Gastroesophageal sphincter (tissue), 4 donors: ENCODE results near the gene SOD2. TPM values are rescaled to one million over a fixed set of nuclear protein-coding genes. Genes with fewer than 3 reads are reported as not detected.
A peak's percentile ranks its signal among the peaks of the same experiment; 100 is the strongest.
"Not testable (repeated sequence)": the region's sequence is repeated elsewhere in the genome, so short reads cannot be mapped to it uniquely, and the experiment has no call there.

Experiments used
- ATAC-seq: fragments of 150-250 bp; one replicate; pipeline ENCODE4 v1.9.1; 2016; ENCODE audit warnings: mild to moderate bottlenecking, moderate library complexity
- H3K27ac ChIP-seq, 4 donors: fragments of 200-600 bp; sonication (generic) in 3 of 4; 1 replicate in 3 of 4; 2 replicates in 1 of 4; pipeline ENCODE4 v1.5.1; 2016 to 2019
- H3K27me3 ChIP-seq: fragments of 200-600 bp; sonication (generic); one replicate; pipeline ENCODE4 v1.5.1; 2019
- H3K36me3 ChIP-seq, 2 donors: fragments of 200-600 bp; sonication (generic); one replicate each; pipeline ENCODE4 v1.5.1; 2019; ENCODE audit warnings: control low read depth in 1 of 2
- H3K4me1 ChIP-seq, 3 donors: fragments of 200-600 bp; sonication (generic); 1 replicate in 2 of 3; 2 replicates in 1 of 3; pipeline ENCODE4 v1.5.1; 2016 to 2019; ENCODE audit warnings: control low read depth in 2 of 3
- H3K4me3 ChIP-seq, 2 donors: fragments of 200-600 bp; sonication (generic); one replicate each; pipeline ENCODE4 v1.5.1; 2019; ENCODE audit warnings: mild to moderate bottlenecking in 1 of 2, moderate library complexity in 1 of 2
- H3K9me3 ChIP-seq, 3 donors: fragments of 200-600 bp; sonication (generic); one replicate each; pipeline ENCODE4 v1.5.1; 2017 to 2019; ENCODE audit warnings: control low read depth in 2 of 3
- CTCF ChIP-seq, 4 experiments: fragments of 200-600 bp in 2 of 4; fragments of 450-650 bp in 2 of 4; sonication (generic) in 1 of 4; IDR thresholded peaks; one replicate each; pipeline ENCODE4 v1.5.1; 2017 to 2019; ENCODE audit warnings: antibody characterized with exemption in 4 of 4, mild to moderate bottlenecking in 2 of 4, moderate library complexity in 2 of 4
- EP300 ChIP-seq: sonication (generic); formaldehyde crosslinking; IDR thresholded peaks from one replicate; pipeline ENCODE4 v1.6.1; 2017; ENCODE audit warnings: antibody characterized with exemption, mild to moderate bottlenecking
- POLR2A ChIP-seq, 2 donors: fragments of 450-650 bp; IDR thresholded peaks; one replicate each; pipeline ENCODE4 v1.6.1; 2017; ENCODE audit warnings: antibody characterized with exemption in 2 of 2, mild to moderate bottlenecking in 2 of 2, moderate library complexity in 1 of 2
- POLR2AphosphoS5 ChIP-seq: sonication (generic); formaldehyde crosslinking; IDR thresholded peaks from one replicate; pipeline ENCODE4 v1.6.1; 2017; ENCODE audit warnings: antibody characterized with exemption
- WGBS, 2 donors: methylation state at CpG; one replicate each; pipeline ENCODE4 v1.1.5; 2018; ENCODE audit warnings: low coverage in 1 of 2; 5-methylcytosine and 5-hydroxymethylcytosine counted together
- total RNA-seq, 4 donors: library from RNA; depleted of rRNA; stranded (reverse); fragments of >200 nt; gene quantifications; one replicate each; pipeline ENCODE4 v1.1.0, GENCODE V29; 2016

The SOD2 gene
- total RNA-seq, 4 donors from 2014 or later = 256 to 921 (median 488) TPM

- Histone ChIP-seq H3K4me1 (peaks cover 3 to 39% (median 11%) of the 10 kb centered on the region in 3 donors), H3K27ac (no peak overlapping the region), H3K4me3 (no peak overlapping the region), H3K9me3 (no peaks in the 10 kb centered on the region), H3K27me3 (no peaks in the 10 kb centered on the region), H3K36me3 (no peaks in the 10 kb centered on the region)
- no peak for ATAC-seq
- TF ChIP-seq EP300 (no peak), POLR2AphosphoS5 (no peak), CTCF (IDR thresholded peaks at IDR 0.05) (no peak)
- 81 to 85% methylated on average over 4 to 7 of the region's 7 CpGs for WGBS, 2 donors
These were observed 20.9 kb upstream of the SOD2 start for GRCh38 chr6:159713984-159714383.

- WGBS, 2 donors = 86 to 100% methylated on average over 2 to 3 of the region's 3 CpGs
- H3K27me3 ChIP-seq, H3K36me3 ChIP-seq, H3K4me3 ChIP-seq, H3K9me3 ChIP-seq, ATAC-seq, H3K27ac ChIP-seq: not testable (repeated sequence)
- peaks cover 3 to 30% (median 11%) of the 10 kb centered on the region in 3 donors for H3K4me1 ChIP-seq
These were observed 19.3 kb upstream of the SOD2 start for GRCh38 chr6:159712389-159712788.

- H3K9me3 ChIP-seq, H3K4me3 ChIP-seq, H3K27ac ChIP-seq, H3K27me3 ChIP-seq, H3K36me3 ChIP-seq, ATAC-seq: not testable (repeated sequence)
- peaks cover 2 to 12% (median 3%) of the 10 kb centered on the region in 3 donors for H3K4me1 ChIP-seq
- 88 to 93% methylated on average over 2 to 4 of the region's 4 CpGs for WGBS, 2 donors
These were observed 17.6 kb upstream of the SOD2 start for GRCh38 chr6:159710603-159711002.

- no peak for TF ChIP-seq EP300
- peak; percentile 97 for TF ChIP-seq POLR2AphosphoS5
- 15 to 59% methylated on average over 2 to 7 of the region's 7 CpGs for WGBS, 2 donors
These were observed 8.5 kb upstream of the SOD2 start for GRCh38 chr6:159701413-159701999.

GRCh38 chr6:159700970-159701369 lies 7.9 kb upstream of the SOD2 start:
- Histone ChIP-seq H3K27ac (peak overlapping the region; percentile 59 to 74 (median 68)), H3K4me3 (no peak overlapping the region), H3K36me3 (no peaks in the 10 kb centered on the region), H3K4me1 (peaks cover 2 to 21% (median 6%) of the 10 kb centered on the region in 3 donors), H3K9me3 (no peaks in the 10 kb centered on the region), H3K27me3 (no peaks in the 10 kb centered on the region)
- TF ChIP-seq CTCF (IDR thresholded peaks at IDR 0.05) (no peak), EP300 (no peak), POLR2A (IDR thresholded peaks at IDR 0.05) (no peak), POLR2AphosphoS5 (no peak)
- no peak for ATAC-seq
- WGBS, 2 donors = 17% methylated on average over 1 of the region's 1 CpG; no CpG with 5 or more reads in 1 of the 2 donors

More at GRCh38 chr6:159701413-159701999, 8.5 kb upstream of the SOD2 start:
- no peak overlapping the region for H3K4me3 ChIP-seq
- peak overlapping the region; percentile 59 to 74 (median 68) for H3K27ac ChIP-seq
- no peaks in the 10 kb centered on the region for H3K27me3 ChIP-seq
- no peaks in the 10 kb centered on the region for H3K36me3 ChIP-seq
- H3K9me3 ChIP-seq = no peaks in the 10 kb centered on the region
- ATAC-seq = peak; percentile 91
- peaks cover 2 to 21% (median 6%) of the 10 kb centered on the region in 3 donors for H3K4me1 ChIP-seq

GRCh38 chr6:159695984-159696383 lies 2.9 kb upstream of the SOD2 start:
- WGBS, 2 donors = 94 to 100% methylated on average over 2 of the region's 2 CpGs
- Histone ChIP-seq H3K27me3 (no peaks in the 10 kb centered on the region), H3K4me1 (peaks cover 6 to 36% (median 13%) of the 10 kb centered on the region in 3 donors), H3K36me3 (no peaks in the 10 kb centered on the region), H3K9me3 (no peaks in the 10 kb centered on the region), H3K27ac (no peak overlapping the region), H3K4me3 (no peak overlapping the region)
- ATAC-seq = no peak
- TF ChIP-seq POLR2A (IDR thresholded peaks at IDR 0.05) (no peak), POLR2AphosphoS5 (no peak), EP300 (no peak), CTCF (IDR thresholded peaks at IDR 0.05) (no peak)
